HCT116 (cell line): ENCODE measurements around the gene HMGCS2.

ENCODE experiments used
- CBX3 ChIP-seq: IDR thresholded peaks from 2 replicates; pipeline ENCODE4 v1.6.1; 2012; ENCODE audit warnings: low read depth
- ELF1 ChIP-seq: IDR thresholded peaks from 2 replicates; pipeline ENCODE4 v1.6.1; 2012; ENCODE audit warnings: low read depth, borderline replicate concordance
- EZH2 ChIP-seq: fragments of 200-600 bp; sonication (generic); IDR thresholded peaks from 2 replicates; pipeline ENCODE4 v1.6.1; 2017; ENCODE audit warnings: antibody characterized with exemption, mixed run types
- POLR2A ChIP-seq: IDR thresholded peaks from 2 replicates; pipeline ENCODE4 v1.7.0; 2011; ENCODE audit warnings: borderline replicate concordance; ENCODE audit not compliant: insufficient read depth, insufficient read length; ENCODE audit errors: extremely low read depth
- POLR2AphosphoS5 ChIP-seq: IDR thresholded peaks from 2 replicates; pipeline ENCODE4 v1.6.1; 2011; ENCODE audit warnings: mild to moderate bottlenecking, low read depth, low read length, moderate library complexity
- RAD21 ChIP-seq: IDR thresholded peaks from 2 replicates; pipeline ENCODE4 v1.6.1; 2012; ENCODE audit warnings: low read depth, mild to moderate bottlenecking
- ZFX ChIP-seq: fragments of 450-650 bp; IDR thresholded peaks from 2 replicates; pipeline ENCODE4 v1.6.1; 2017
- TF ChIP-seq, protein P1 (sequence below), 3 experiments: fragments of 200-600 bp in 1 of 3; sonication (generic) in 1 of 3; IDR thresholded peaks in 2 of 3; conservative IDR thresholded peaks in 1 of 3; 2 replicates each; pipeline ENCODE4 v1.5.1; 2012 to 2017; ENCODE audit warnings: low read depth in 2 of 3, low read length in 2 of 3, antibody characterized with exemption in 1 of 3, borderline replicate concordance in 1 of 3, control low read depth in 1 of 3, mild to moderate bottlenecking in 1 of 3, mixed read lengths in 1 of 3, mixed run types in 1 of 3, moderate library complexity in 1 of 3; ENCODE audit not compliant: insufficient read depth in 1 of 3
- TF ChIP-seq, protein P2 (sequence below): IDR thresholded peaks from 2 replicates; pipeline ENCODE4 v1.6.1; 2012

DNA sequence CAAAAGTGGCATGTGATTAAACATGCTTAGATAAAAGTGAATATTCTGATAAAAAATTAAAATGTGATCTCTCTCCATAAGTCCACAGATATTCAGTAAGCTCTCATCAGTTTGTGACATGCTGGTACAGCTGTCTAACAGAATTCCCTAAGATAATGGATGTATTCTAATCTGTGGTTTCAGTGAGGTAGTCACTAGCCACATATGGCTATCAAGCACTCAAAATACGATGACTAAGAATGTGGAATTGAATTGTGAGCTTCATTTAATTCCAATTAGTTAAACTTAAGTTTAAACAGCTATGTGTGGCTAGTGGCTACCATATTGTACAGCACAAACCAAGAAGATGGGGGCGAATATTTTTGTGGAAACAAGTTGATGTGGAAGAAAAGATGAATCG, 46.7 kb upstream of the HMGCS2 start:
- TF ChIP-seq, protein P1, sequence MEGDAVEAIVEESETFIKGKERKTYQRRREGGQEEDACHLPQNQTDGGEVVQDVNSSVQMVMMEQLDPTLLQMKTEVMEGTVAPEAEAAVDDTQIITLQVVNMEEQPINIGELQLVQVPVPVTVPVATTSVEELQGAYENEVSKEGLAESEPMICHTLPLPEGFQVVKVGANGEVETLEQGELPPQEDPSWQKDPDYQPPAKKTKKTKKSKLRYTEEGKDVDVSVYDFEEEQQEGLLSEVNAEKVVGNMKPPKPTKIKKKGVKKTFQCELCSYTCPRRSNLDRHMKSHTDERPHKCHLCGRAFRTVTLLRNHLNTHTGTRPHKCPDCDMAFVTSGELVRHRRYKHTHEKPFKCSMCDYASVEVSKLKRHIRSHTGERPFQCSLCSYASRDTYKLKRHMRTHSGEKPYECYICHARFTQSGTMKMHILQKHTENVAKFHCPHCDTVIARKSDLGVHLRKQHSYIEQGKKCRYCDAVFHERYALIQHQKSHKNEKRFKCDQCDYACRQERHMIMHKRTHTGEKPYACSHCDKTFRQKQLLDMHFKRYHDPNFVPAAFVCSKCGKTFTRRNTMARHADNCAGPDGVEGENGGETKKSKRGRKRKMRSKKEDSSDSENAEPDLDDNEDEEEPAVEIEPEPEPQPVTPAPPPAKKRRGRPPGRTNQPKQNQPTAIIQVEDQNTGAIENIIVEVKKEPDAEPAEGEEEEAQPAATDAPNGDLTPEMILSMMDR (IDR thresholded peaks at IDR 0.05 in 2 of 3, conservative IDR thresholded peaks at IDR 0.05 in 1 of 3; ENCODE audit: borderline replicate concordance in 1 of 3, insufficient read depth in 1 of 3, low read depth in 2 of 3, low read length in 2 of 3) = no peak
- TF ChIP-seq POLR2A = no peak
- no peak for TF ChIP-seq EZH2
- no peak for TF ChIP-seq POLR2AphosphoS5
- TF ChIP-seq ZFX = no peak
- TF ChIP-seq, protein P2, sequence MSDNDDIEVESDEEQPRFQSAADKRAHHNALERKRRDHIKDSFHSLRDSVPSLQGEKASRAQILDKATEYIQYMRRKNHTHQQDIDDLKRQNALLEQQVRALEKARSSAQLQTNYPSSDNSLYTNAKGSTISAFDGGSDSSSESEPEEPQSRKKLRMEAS = no peak
- TF ChIP-seq ELF1 = no peak
- TF ChIP-seq CBX3 = no peak
- TF ChIP-seq RAD21 = no peak
